Adrenal gland (tissue), 19 donors: ENCODE results near the gene NPFFR1. TPM values are rescaled to one million over a fixed set of nuclear protein-coding genes. Genes with fewer than 3 reads are reported as not detected.

Experiments used
- DNase-seq, 7 donors: peaks; one replicate each; pipeline ENCODE4 v3.0.0-alpha.2; 2019 to 2020
- H3K27ac ChIP-seq, 5 donors: fragments of 200-600 bp; sonication (generic) in 4 of 5; 1 replicate in 3 of 5; 2 replicates in 2 of 5; pipeline versions ENCODE4 v1.5.1 to v1.8.0; 2016 to 2020; ENCODE audit warnings: mild to moderate bottlenecking in 1 of 5
- H3K27me3 ChIP-seq: fragments of 200-600 bp; 2 replicates; pipeline ENCODE4 v1.8.0; 2021
- H3K36me3 ChIP-seq, 2 donors: fragments of 200-600 bp; replicated peaks in 1 of 2; 1 replicate in 1 of 2; 2 replicates in 1 of 2; pipeline versions ENCODE4 v1.5.1 to v1.8.0; 2018 to 2022
- H3K4me1 ChIP-seq, 2 donors: fragments of 200-600 bp; replicated peaks in 1 of 2; 1 replicate in 1 of 2; 2 replicates in 1 of 2; pipeline versions ENCODE4 v1.5.1 to v1.8.0; 2018 to 2021
- H3K4me3 ChIP-seq, 4 donors: fragments of 200-600 bp; sonication (generic) in 3 of 4; one replicate each; pipeline ENCODE4 v1.5.1; 2016 to 2018
- H3K9me3 ChIP-seq, 3 donors: fragments of 200-600 bp; sonication (generic) in 1 of 3; replicated peaks in 1 of 3; 1 replicate in 2 of 3; 2 replicates in 1 of 3; pipeline versions ENCODE4 v1.5.1 to v1.8.0; 2016 to 2021
- CTCF ChIP-seq, 6 experiments: fragments of 450-650 bp in 4 of 6; fragments of 200-600 bp in 2 of 6; sonication (generic) in 1 of 6; IDR thresholded peaks; 1 replicate in 5 of 6; 2 replicates in 1 of 6; pipeline versions ENCODE4 v1.5.1 to v1.8.0; 2016 to 2021; ENCODE audit warnings: antibody characterized with exemption in 6 of 6, mild to moderate bottlenecking in 2 of 6, moderate library complexity in 1 of 6
- POLR2A ChIP-seq, 2 donors: fragments of 450-650 bp; IDR thresholded peaks; one replicate each; pipeline ENCODE4 v1.6.1; 2017; ENCODE audit warnings: antibody characterized with exemption in 2 of 2, mild to moderate bottlenecking in 2 of 2, moderate library complexity in 1 of 2
- WGBS, 4 donors: extraction: QIAGEN DNeasy Blood & Tissue Kit in 2 of 4; methylation state at CpG; one replicate each; pipeline versions ENCODE4 v1.1.5 to v1.1.7; 2013 to 2017; 5-methylcytosine and 5-hydroxymethylcytosine counted together
- intact Hi-C, 2 donors: fragments of 100-400 bp; cut with DNase I; formaldehyde crosslinking; loops; one replicate each; pipeline versions ENCODE4 v1.14.1 to v1.15.0; 2022 to 2023
- long read RNA-seq, 10 donors: library from polyadenylated mRNA in 3 of 10; unstranded in 2 of 10; stranded (forward) in 1 of 10; transcript quantifications; one replicate each; pipeline ENCODE4 v2.0.0 and lab custom pipeline, GENCODE V29; 2021 to 2026
- polyA plus RNA-seq, 3 donors: library from polyadenylated mRNA; stranded (reverse); fragments of 200-250 nt in 2 of 3; fragments of 350-450 nt in 1 of 3; fragmentation: Illumina TruSeq in 1 of 3; extraction: RNeasy Lipid Tissue Mini Kit (QIAGEN cat#74804) in 1 of 3; gene quantifications; one replicate each; pipeline ENCODE4 v1.2.3, GENCODE V29; 2013 to 2014
- total RNA-seq, 9 donors: library from RNA; depleted of rRNA in 4 of 9; stranded (reverse); fragments of >200 nt in 4 of 9; fragments of 120-200 nt in 1 of 9; fragmentation: NEBNext Ultra II Directional in 1 of 9; extraction: Animal tissue kit (Norgen Biotek cat#: 25700) in 1 of 9; gene quantifications; one replicate each; pipeline versions ENCODE4 v1.1.0 to v1.2.4, GENCODE V29; 2013 to 2023
- donor health status: healthy with polysubstance abuse.
- donor health status: Bipolar disorder and iron deficiency.
- donor health status: DM: yes; HTN: yes; CAD: no.
- donor health status: DM: no; HTN: no; CAD: no.
- donor health status: DM: no; HTN: no; CAD: no.
- donor health status: DM: yes; HTN: yes; CAD: no.

NPFFR1 gene
- total RNA-seq (under 1 TPM in 3 of 9 donors, not detected in 6; under 0.01 to 0.24 (median 0.11) TPM), polyA plus RNA-seq (under 1 TPM in 2 of 3 donors, not detected in 1; 0.02 to 0.03 TPM)
- long read RNA-seq, donor 1 = 0 reads
- long read RNA-seq, donor 2 = 0 reads
- long read RNA-seq, donor 3 = 0 reads
- long read RNA-seq, donor 4 = 0 reads
- long read RNA-seq, donor 5 = 0 reads
- long read RNA-seq, donor 6 = 0 reads
- long read RNA-seq, donor 7 = 0 reads
- long read RNA-seq, donor 8 = 0 reads
- long read RNA-seq, donor 9 = 0 reads
- long read RNA-seq, donor 10 = 0 reads

GRCh38 chr10:70283445-70284399, at the start of gene NPFFR1:
Gene NPFFR1 (minus strand): TSS chr10:70284004. CDS start chr10:70283676, 328 bp downstream.
- no peaks in the 10 kb centered on the region for H3K9me3 ChIP-seq
- peaks cover 42% of the 10 kb centered on the region for H3K27me3 ChIP-seq
- peaks cover 5 to 8% of the 10 kb centered on the region in 2 donors for H3K4me1 ChIP-seq
- no peak for TF ChIP-seq CTCF (IDR thresholded peaks at IDR 0.05)
- no peak for TF ChIP-seq POLR2A (IDR thresholded peaks at IDR 0.05)
- no peak within 1 kb of the TSS for H3K27ac ChIP-seq
- WGBS, 4 donors = 10 to 24% (median 13%) methylated on average over 21 to 63 of the region's 63 CpGs
- peak in 1 of 7 donors; percentile 5 for DNase-seq
- no peaks in the 10 kb centered on the region for H3K36me3 ChIP-seq
- intact Hi-C loops = no loop called here
- H3K4me3 ChIP-seq = peak within 1 kb of the TSS in 1 of 4 donors; percentile 34

GRCh38 chr10:70333268-70333667, 49.5 kb upstream of the NPFFR1 start:
- Histone ChIP-seq H3K27me3 (no peaks in the 10 kb centered on the region), H3K36me3 (no peaks in the 10 kb centered on the region), H3K27ac (no peak overlapping the region), H3K4me1 (peaks cover 7 to 15% of the 10 kb centered on the region in 2 donors), H3K9me3 (no peaks in the 10 kb centered on the region), H3K4me3 (no peak overlapping the region)
- intact Hi-C loops = no loop called here
- 94 to 100% (median 97%) methylated on average over 2 of the region's 2 CpGs for WGBS, 4 donors
- no peak for DNase-seq
- TF ChIP-seq CTCF (IDR thresholded peaks at IDR 0.05) (no peak), POLR2A (IDR thresholded peaks at IDR 0.05) (no peak)

- Histone ChIP-seq H3K4me1 (peaks cover 7 to 15% of the 10 kb centered on the region in 2 donors), H3K4me3 (no peak overlapping the region), H3K9me3 (no peaks in the 10 kb centered on the region), H3K27me3 (no peaks in the 10 kb centered on the region), H3K27ac (peak overlapping the region in 1 of 5 donors; percentile 64), H3K36me3 (no peaks in the 10 kb centered on the region)
- intact Hi-C loops = no loop called here
- TF ChIP-seq CTCF (IDR thresholded peaks at IDR 0.05) (peak in 4 of 6 experiments; percentile 17 to 25 (median 20)), POLR2A (IDR thresholded peaks at IDR 0.05) (no peak)
- WGBS, 4 donors = 19 to 39% (median 23%) methylated on average over 8 to 10 of the region's 10 CpGs
- DNase-seq = peak; percentile 62 to 89 (median 82)
Measured at GRCh38 chr10:70331486-70332268, 47.9 kb upstream of the NPFFR1 start.

GRCh38 chr10:70331160-70331485, 47.3 kb upstream of the NPFFR1 start:
- DNase-seq = no peak
- TF ChIP-seq CTCF (IDR thresholded peaks at IDR 0.05) (no peak), POLR2A (IDR thresholded peaks at IDR 0.05) (no peak)
- 47 to 75% (median 58%) methylated on average over 2 of the region's 2 CpGs for WGBS, 4 donors
- no peaks in the 10 kb centered on the region for H3K36me3 ChIP-seq
- H3K4me1 ChIP-seq = peaks cover 7 to 15% of the 10 kb centered on the region in 2 donors
- no peaks in the 10 kb centered on the region for H3K9me3 ChIP-seq
- intact Hi-C loops = no loop called here
- H3K27ac ChIP-seq = no peak overlapping the region
- H3K4me3 ChIP-seq = no peak overlapping the region
- H3K27me3 ChIP-seq = no peaks in the 10 kb centered on the region
